K562 (cell line): Measurements from ENCODE around the gene WASL. TPM values are rescaled to one million over a fixed set of nuclear protein-coding genes. Genes with fewer than 3 reads are reported as not detected.
A peak's percentile ranks its signal among the peaks of the same experiment; 100 is the strongest.

Experiments used
- CBX3 ChIP-seq, 2 experiments: IDR thresholded peaks; 1 replicate in 1 of 2; 2 replicates in 1 of 2; pipeline ENCODE4 v1.6.1; 2012; ENCODE audit warnings: inconsistent platforms in 2 of 2, low read length in 2 of 2, borderline replicate concordance in 1 of 2, control low read depth in 1 of 2
- CHD1 ChIP-seq: fragments of 200-600 bp; sonication (generic); IDR thresholded peaks from one replicate; pipeline ENCODE4 v1.6.1; 2012; ENCODE audit warnings: mild to moderate bottlenecking, moderate library complexity, low read length, inconsistent platforms
- DIDO1 ChIP-seq: fragments of 450-650 bp; IDR thresholded peaks from 2 replicates; pipeline ENCODE4 v1.6.1; 2016; ENCODE audit warnings: low read depth, missing biosample characterization, missing genetic modification characterization
- ETV1 ChIP-seq: fragments of 450-650 bp; conservative IDR thresholded peaks from 2 replicates; pipeline ENCODE4 v1.6.1; 2016; ENCODE audit warnings: missing genetic modification characterization, control low read depth, low read depth, missing compliant biosample characterization
- GTF3C2 ChIP-seq: IDR thresholded peaks from 3 replicates; pipeline ENCODE4 v1.6.1; 2011; ENCODE audit warnings: borderline replicate concordance, mild to moderate bottlenecking, moderate library complexity; ENCODE audit not compliant: insufficient read length; ENCODE audit errors: extremely low read depth
- HNRNPH1 ChIP-seq: fragments of 200-400 bp; formaldehyde crosslinking; optimal IDR thresholded peaks from 2 replicates; pipeline ENCODE3; 2017; ENCODE audit warnings: low read depth, mild to moderate bottlenecking, low read length, moderate library complexity
- MYC ChIP-seq, 2 experiments: fragments of 250-450 bp in 1 of 2; sonication (Bioruptor Pico) in 1 of 2; IDR thresholded peaks; 2 replicates each; pipeline versions ENCODE4 v1.5.1 to v1.6.1; 2012 to 2021; ENCODE audit warnings: low read depth in 2 of 2, borderline replicate concordance in 1 of 2, improper control_type of control experiment in 1 of 2, low read length in 1 of 2, mild to moderate bottlenecking in 1 of 2, moderate library complexity in 1 of 2
- POLR2H ChIP-seq: IDR thresholded peaks from 2 replicates; pipeline ENCODE4 v1.6.1; 2016; ENCODE audit warnings: missing genetic modification characterization, low read depth, mild to moderate bottlenecking, control low read depth, missing compliant biosample characterization, moderate library complexity
- POU5F1 ChIP-seq: fragments of 150-350 bp; IDR thresholded peaks from 2 replicates; pipeline ENCODE4 v1.6.1; 2014; ENCODE audit warnings: borderline replicate concordance, low read length, low read depth, mild to moderate bottlenecking; ENCODE audit not compliant: partially characterized antibody
- SLC30A9 ChIP-seq: fragments of 250-450 bp; sonication (Bioruptor Pico); IDR thresholded peaks from 2 replicates; pipeline ENCODE4 v1.8.0; 2022; ENCODE audit warnings: mild to moderate bottlenecking, moderate library complexity
- SP2 ChIP-seq: IDR thresholded peaks from 2 replicates; pipeline ENCODE4 v1.6.1; 2011; ENCODE audit warnings: mild to moderate bottlenecking, low read depth, low read length, moderate library complexity; ENCODE audit not compliant: poor library complexity, severe bottlenecking; ENCODE audit errors: extremely low read depth
- SUPT5H ChIP-seq: fragments of 450-650 bp; IDR thresholded peaks from 2 replicates; pipeline ENCODE4 v1.6.1; 2016
- TOE1 ChIP-seq, 2 experiments: fragments of 450-650 bp in 1 of 2; sonication (generic) in 1 of 2; formaldehyde crosslinking in 1 of 2; IDR thresholded peaks; 2 replicates each; pipeline versions ENCODE4 v1.7.1 to v1.8.0; 2016 to 2022; ENCODE audit warnings: borderline replicate concordance in 2 of 2, mild to moderate bottlenecking in 2 of 2, antibody characterized with exemption in 1 of 2, inconsistent platforms in 1 of 2, low read depth in 1 of 2, missing genetic modification reagents in 1 of 2, moderate library complexity in 1 of 2
- ZBTB5 ChIP-seq: fragments of 450-650 bp; IDR thresholded peaks from 2 replicates; pipeline ENCODE4 v1.6.1; 2017; ENCODE audit warnings: antibody characterized with exemption
- ZBTB7A ChIP-seq: IDR thresholded peaks from 2 replicates; pipeline ENCODE4 v1.6.1; 2011; ENCODE audit warnings: low read depth, mild to moderate bottlenecking, low read length, moderate library complexity, borderline replicate concordance; ENCODE audit not compliant: control insufficient read depth
- ZNF143 ChIP-seq: sonication (generic); formaldehyde crosslinking; IDR thresholded peaks from 2 replicates; pipeline ENCODE4 v1.9.0; 2022; ENCODE audit warnings: mild to moderate bottlenecking, missing genetic modification reagents
- ZNF316 ChIP-seq: fragments of 450-650 bp; IDR thresholded peaks from 2 replicates; pipeline ENCODE4 v1.6.1; 2016
- ZNF511 ChIP-seq: sonication (generic); formaldehyde crosslinking; IDR thresholded peaks from 2 replicates; pipeline ENCODE4 v1.8.0; 2022; ENCODE audit warnings: mild to moderate bottlenecking, missing genetic modification reagents
- polyA plus RNA-seq, 8 experiments: library from polyadenylated mRNA; depleted of rRNA in 4 of 8; stranded (reverse) in 5 of 8; unstranded in 3 of 8; fragments of >200 nt; fragmentation: Nextera tagmentation in 2 of 8; fragmentation: Illumina TruSeq in 1 of 8; extraction: Ambion mirVana in 2 of 8; extraction: Trizol in 1 of 8; gene quantifications; 2 replicates each; pipeline versions ENCODE4 v1.2.1 to v1.2.3, GENCODE V29; 2011 to 2014; ENCODE audit warnings: inconsistent platforms in 1 of 8, missing spikeins in 1 of 8
- total RNA-seq, 7 experiments: library from RNA; depleted of rRNA in 6 of 7; stranded (reverse); fragments of >200 nt in 6 of 7; fragmentation: Illumina TruSeq in 2 of 7; extraction: Trizol in 2 of 7; gene quantifications; 2 replicates each; pipeline versions ENCODE4 v1.2.1 to v1.2.3, GENCODE V29; 2011 to 2021; ENCODE audit warnings: low replicate concordance in 1 of 7
- TF ChIP-seq, protein P1 (sequence below): fragments of 250-450 bp; sonication (Bioruptor Pico); IDR thresholded peaks from 2 replicates; pipeline ENCODE4 v1.5.0; 2021

Gene WASL
- total and polyA plus RNA-seq, 9 of the 15 experiments (the other 6 are each of a cell fraction or from before 2014, with no cell fraction given), result 3.2 to 13.9 (median 8.3) TPM

GRCh38 chr7:123643495-123644441 is 105.0 kb downstream of the WASL start (continued):
- TF ChIP-seq ZBTB5 (no peak), POU5F1 (no peak), SUPT5H (no peak), CHD1 (no peak), ZNF316 (no peak), ZNF143 (CRISPR knock-in tag) (no peak), DIDO1 (tag) (no peak), MYC (IDR thresholded peaks at IDR 0.05; ENCODE audit: low read depth, low read length) (peak; percentile 63), MYC (CRISPR knock-in tag; IDR thresholded peaks at IDR 0.05; ENCODE audit: borderline replicate concordance, low read depth) (no peak), SP2 (no peak), GTF3C2 (no peak), SLC30A9 (no peak), POLR2H (no peak), TOE1 (IDR thresholded peaks at IDR 0.05; ENCODE audit: borderline replicate concordance) (no peak), TOE1 (CRISPR knock-in tag; IDR thresholded peaks at IDR 0.05; ENCODE audit: borderline replicate concordance, low read depth) (no peak), ZBTB7A (no peak), ETV1 (tag) (no peak), ZNF511 (CRISPR knock-in tag) (no peak), CBX3 (IDR thresholded peaks at IDR 0.05; ENCODE audit: borderline replicate concordance in 1 of 2, low read length in 2 of 2) (no peak), HNRNPH1 (no peak)
- TF ChIP-seq, protein P1, sequence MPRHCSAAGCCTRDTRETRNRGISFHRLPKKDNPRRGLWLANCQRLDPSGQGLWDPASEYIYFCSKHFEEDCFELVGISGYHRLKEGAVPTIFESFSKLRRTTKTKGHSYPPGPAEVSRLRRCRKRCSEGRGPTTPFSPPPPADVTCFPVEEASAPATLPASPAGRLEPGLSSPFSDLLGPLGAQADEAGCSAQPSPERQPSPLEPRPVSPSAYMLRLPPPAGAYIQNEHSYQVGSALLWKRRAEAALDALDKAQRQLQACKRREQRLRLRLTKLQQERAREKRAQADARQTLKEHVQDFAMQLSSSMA (CRISPR knock-in tag), result no peak
